HG02852 (cell line): ENCODE measurements around the gene RTN4RL1.

ENCODE experiments used
- ATAC-seq: cut with Tn5 transposase; IDR thresholded peaks from one replicate; pipeline ENCODE4 v1.9.1; 2021; ENCODE audit warnings: mild to moderate bottlenecking, moderate library complexity; ENCODE audit not compliant: unreplicated experiment

The RTN4RL1 gene

GRCh38 chr17:2059547-2060384 is 34.6 kb upstream of the RTN4RL1 start:
- ATAC-seq, result no peak

GRCh38 chr17:2058586-2059546 is 33.7 kb upstream of the RTN4RL1 start:
- no peak for ATAC-seq

- no peak for ATAC-seq
Observed at GRCh38 chr17:2057760-2058585, 32.8 kb upstream of the RTN4RL1 start.

- no peak for ATAC-seq
Observed at GRCh38 chr17:2057175-2057759, 32.1 kb upstream of the RTN4RL1 start.

GRCh38 chr17:2056206-2057174 is 31.4 kb upstream of the RTN4RL1 start:
- ATAC-seq, result no peak

- no peak for ATAC-seq
Observed at GRCh38 chr17:2055292-2056205, 30.4 kb upstream of the RTN4RL1 start.

- no peak for ATAC-seq
Observed at GRCh38 chr17:2054512-2055291, 29.6 kb upstream of the RTN4RL1 start, which contains the start of gene HIC1. Gene HIC1 (plus strand): TSS chr17:2055103. CDS start chr17:2056691, 1,588 bp downstream.

GRCh38 chr17:2054262-2054511 is 29.1 kb upstream of the RTN4RL1 start:
- no peak for ATAC-seq

- no peak for ATAC-seq
Observed at GRCh38 chr17:2053380-2054261, 28.5 kb upstream of the RTN4RL1 start.

- ATAC-seq, result no peak
Observed at GRCh38 chr17:2051933-2052559, 26.9 kb upstream of the RTN4RL1 start.

- no peak for ATAC-seq
Observed at GRCh38 chr17:2051061-2051932, 26.2 kb upstream of the RTN4RL1 start.

- peak; percentile 15 for ATAC-seq
Observed at GRCh38 chr17:2050300-2051060, 25.3 kb upstream of the RTN4RL1 start.

GRCh38 chr17:2049333-2050299 is 24.5 kb upstream of the RTN4RL1 start:
- ATAC-seq, result peak; percentile 41
